IMR-90 (cell line): ENCODE data around the gene SLC4A7. TPM values are rescaled to one million over a fixed set of nuclear protein-coding genes. Genes with fewer than 3 reads are reported as not detected.
A peak's percentile ranks its signal among the peaks of the same experiment; 100 is the strongest.

Experiments
- ATAC-seq: fragments of 200-7000 bp; cut with Tn5 transposase; 2 replicates; pipeline ENCODE4 v1.9.1; 2020; ENCODE audit warnings: low read depth, mild to moderate bottlenecking, moderate library complexity
- BruUV-seq: library from RNA; stranded (reverse); fragments of 400-500 nt; replicated peaks from 2 replicates; lab custom pipeline; 2021; lab: Mats Ljungman, UMichigan
- CTCF ChIA-PET: fragments of 300-600 bp; formaldehyde crosslinking; extraction: SDS; loops from one replicate; lab custom pipeline; 2021; ENCODE audit warnings: antibody characterized with exemption; lab: Yijun Ruan, JAX
- POLR2A ChIA-PET: fragments of 300-600 bp; sonication (Branson Sonifier 250); formaldehyde crosslinking; loops from one replicate; lab custom pipeline; 2022; ENCODE audit warnings: antibody characterized with exemption; ENCODE audit not compliant: unreplicated experiment; lab: Charles Lee
- DNase-seq: peaks from one replicate; pipeline ENCODE4 v3.0.0; 2013
- H2AFZ ChIP-seq: replicated peaks from 2 replicates; pipeline ENCODE3; 2013; ENCODE audit warnings: low read length, mild to moderate bottlenecking; ENCODE audit not compliant: poor library complexity
- H2AK5ac ChIP-seq: 2 replicates; pipeline ENCODE4 v1.6.1; 2013; ENCODE audit warnings: low read depth, low read length, inconsistent platforms
- H2AK9ac ChIP-seq: replicated peaks from 2 replicates; pipeline ENCODE3; 2013; ENCODE audit warnings: mild to moderate bottlenecking, low read depth, low read length, moderate library complexity; ENCODE audit not compliant: poor library complexity
- H2BK120ac ChIP-seq: 2 replicates; pipeline ENCODE4 v1.6.1; 2013; ENCODE audit warnings: low read depth, low read length, inconsistent platforms
- H2BK15ac ChIP-seq: 3 replicates; pipeline ENCODE4 v1.6.1; 2013; ENCODE audit warnings: low read depth, low read length, inconsistent platforms
- H2BK20ac ChIP-seq: 2 replicates; pipeline ENCODE4 v1.6.1; 2013; ENCODE audit warnings: low read depth, mild to moderate bottlenecking, inconsistent platforms, low read length, moderate library complexity
- H2BK5ac ChIP-seq: 2 replicates; pipeline ENCODE4 v1.6.1; 2013; ENCODE audit warnings: mild to moderate bottlenecking, low read depth, low read length, inconsistent platforms; ENCODE audit not compliant: poor library complexity, severe bottlenecking
- H3K14ac ChIP-seq: replicated peaks from 2 replicates; pipeline ENCODE4 v1.6.1; 2013; ENCODE audit warnings: low read depth, low read length, inconsistent platforms
- H3K18ac ChIP-seq: 2 replicates; pipeline ENCODE4 v1.6.1; 2013; ENCODE audit warnings: low read depth, low read length, control low read depth
- H3K23ac ChIP-seq: 2 replicates; pipeline ENCODE4 v1.6.1; 2013; ENCODE audit warnings: low read depth, low read length, inconsistent platforms
- H3K27ac ChIP-seq: 2 replicates; pipeline ENCODE4 v1.5.1; 2013; ENCODE audit warnings: mild to moderate bottlenecking, control low read depth, low read length; ENCODE audit not compliant: insufficient read depth
- H3K27me3 ChIP-seq: 2 replicates; pipeline ENCODE4 v1.6.1; 2013; ENCODE audit warnings: low read length; ENCODE audit not compliant: control insufficient read depth, insufficient read depth
- H3K36me3 ChIP-seq: 2 replicates; pipeline ENCODE4 v1.6.1; 2013; ENCODE audit warnings: low read length, mixed read lengths; ENCODE audit not compliant: control insufficient read depth, insufficient read depth
- H3K4ac ChIP-seq: 2 replicates; pipeline ENCODE4 v1.6.1; 2013; ENCODE audit warnings: low read depth, low read length, inconsistent platforms
- H3K4me1 ChIP-seq: 2 replicates; pipeline ENCODE4 v1.6.1; 2013; ENCODE audit warnings: low read length, mixed read lengths; ENCODE audit not compliant: control insufficient read depth, insufficient read depth
- H3K4me2 ChIP-seq: 2 replicates; pipeline ENCODE4 v1.6.1; 2013; ENCODE audit warnings: low read depth, mild to moderate bottlenecking, control low read depth, low read length, moderate library complexity
- H3K4me3 ChIP-seq: 2 replicates; pipeline ENCODE4 v1.5.1; 2013; ENCODE audit warnings: low read depth, mild to moderate bottlenecking, control low read depth, low read length, moderate library complexity; ENCODE audit not compliant: insufficient read depth
- H3K56ac ChIP-seq: 2 replicates; pipeline ENCODE4 v1.6.1; 2013; ENCODE audit warnings: low read length, inconsistent platforms; ENCODE audit not compliant: insufficient read depth; ENCODE audit errors: extremely low read depth
- H3K79me1 ChIP-seq, 2 experiments: 2 replicates each; pipeline ENCODE4 v1.6.1; 2013; ENCODE audit warnings: low read length in 2 of 2, inconsistent platforms in 1 of 2, low read depth in 1 of 2
- H3K9ac ChIP-seq: 2 replicates; pipeline ENCODE4 v1.6.1; 2013; ENCODE audit warnings: low read depth, low read length, control low read depth
- H3K9me1 ChIP-seq: 2 replicates; pipeline ENCODE4 v1.6.1; 2013; ENCODE audit warnings: low read length, inconsistent platforms; ENCODE audit not compliant: insufficient read depth
- H3K9me3 ChIP-seq: 2 replicates; pipeline ENCODE4 v1.6.1; 2013; ENCODE audit warnings: low read length; ENCODE audit not compliant: control insufficient read depth, insufficient read depth
- H4K20me1 ChIP-seq: 2 replicates; pipeline ENCODE4 v1.6.1; 2013; ENCODE audit warnings: low read length, inconsistent platforms; ENCODE audit not compliant: insufficient read depth
- H4K5ac ChIP-seq: 2 replicates; pipeline ENCODE4 v1.6.1; 2013; ENCODE audit warnings: mild to moderate bottlenecking, low read depth, low read length, control low read depth
- H4K8ac ChIP-seq, 2 experiments: 2 replicates each; pipeline ENCODE4 v1.6.1; 2013; ENCODE audit warnings: low read depth in 2 of 2, low read length in 2 of 2, control low read depth in 1 of 2, inconsistent platforms in 1 of 2
- H4K91ac ChIP-seq: 2 replicates; pipeline ENCODE4 v1.6.1; 2013; ENCODE audit warnings: low read depth, low read length, inconsistent platforms; ENCODE audit not compliant: insufficient read depth
- CHD1 ChIP-seq: IDR thresholded peaks from 2 replicates; pipeline ENCODE4 v1.6.1; 2012; ENCODE audit warnings: low read depth, low read length, improper control_type of control experiment
- FOS ChIP-seq: fragments of 150-350 bp; IDR thresholded peaks from 2 replicates; pipeline ENCODE4 v1.6.1; 2016; ENCODE audit warnings: low read depth, low read length
- MAFK ChIP-seq: IDR thresholded peaks from 2 replicates; pipeline ENCODE4 v1.6.1; 2012; ENCODE audit warnings: low read depth, low read length, improper control_type of control experiment
- RCOR1 ChIP-seq: IDR thresholded peaks from 2 replicates; pipeline ENCODE4 v1.6.1; 2012; ENCODE audit warnings: mild to moderate bottlenecking, low read length, improper control_type of control experiment; ENCODE audit not compliant: insufficient replicate concordance
- RFX5 ChIP-seq: IDR thresholded peaks from 2 replicates; pipeline ENCODE4 v1.8.0; 2012; ENCODE audit warnings: low read depth, mild to moderate bottlenecking, low read length, moderate library complexity
- SMC3 ChIP-seq: fragments of 150-350 bp; IDR thresholded peaks from 2 replicates; pipeline ENCODE4 v1.6.1; 2016; ENCODE audit warnings: low read depth, mild to moderate bottlenecking, antibody characterized with exemption, low read length, moderate library complexity
- dilution Hi-C: fragments of 300-500 bp; cut with HindIII; formaldehyde crosslinking; loops from one replicate; pipeline ENCODE4 v1.14.3; 2018; ENCODE audit warnings: low sequenced_read_pairs; ENCODE audit not compliant: unreplicated experiment
- in situ Hi-C: fragments of 300-500 bp; cut with MboI; formaldehyde crosslinking; loops from 3 replicates; pipeline ENCODE4 v1.14.3; 2019; ENCODE audit warnings: low sequenced_read_pairs, inconsistent platforms, mixed read lengths
- intact Hi-C: fragments of 100-400 bp; cut with micrococcal nuclease; formaldehyde crosslinking; loops from 2 replicates; pipeline ENCODE4 v1.10.0; 2022
- polyA plus RNA-seq, 3 experiments: library from polyadenylated mRNA; depleted of rRNA; stranded (reverse); fragments of >200 nt; gene quantifications; 2 replicates each; pipeline ENCODE4 v1.2.3, GENCODE V29; 2012; ENCODE audit warnings: low replicate concordance in 1 of 3
- total RNA-seq: library from RNA; depleted of rRNA; stranded (reverse); fragments of >200 nt; gene quantifications from 2 replicates; pipeline ENCODE4 v1.2.3, GENCODE V29; 2012
- TF ChIP-seq, protein P1 (sequence below): fragments of 150-350 bp; IDR thresholded peaks from 2 replicates; pipeline ENCODE4 v1.6.1; 2016; ENCODE audit warnings: low read depth, mild to moderate bottlenecking, low read length, moderate library complexity, borderline replicate concordance
- TF ChIP-seq, protein P2 (sequence below): fragments of 150-350 bp; IDR thresholded peaks from 2 replicates; pipeline ENCODE4 v1.6.1; 2017; ENCODE audit warnings: mild to moderate bottlenecking, antibody characterized with exemption, low read length, low read depth

The SLC4A7 gene
- total and polyA plus RNA-seq, 2 of the 4 experiments (the other 2 are of a cell fraction) = 17.7 to 50.4 TPM

DNA sequence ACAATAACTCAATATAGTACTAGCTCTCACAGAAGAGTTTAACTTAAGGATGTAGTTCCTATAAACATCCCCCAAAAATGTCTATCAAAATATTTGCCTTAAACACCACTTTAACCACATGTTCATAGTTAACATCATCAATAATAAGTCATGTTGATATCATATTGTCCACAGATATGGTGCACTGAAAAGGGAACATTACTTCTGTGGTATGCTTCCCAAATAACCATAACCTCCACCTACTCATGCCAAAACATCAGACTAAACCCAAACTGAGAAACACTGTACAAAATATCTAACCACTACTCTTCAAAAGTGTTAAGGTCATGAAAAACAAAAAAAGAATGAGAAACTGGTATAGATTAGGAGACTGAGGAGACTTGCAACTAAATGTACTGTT is 32.9 kb downstream of the SLC4A7 start:
- H2BK120ac ChIP-seq = no peak overlapping the region
- H3K18ac ChIP-seq = no peak overlapping the region
- H3K4ac ChIP-seq = no peak overlapping the region
- H2AFZ ChIP-seq = no peak overlapping the region
- no peaks in the 10 kb centered on the region for H3K9me3 ChIP-seq
- H3K14ac ChIP-seq = no peak overlapping the region
- H2BK20ac ChIP-seq = no peak overlapping the region
- peaks cover 3% of the 10 kb centered on the region for H3K4me1 ChIP-seq
- no peak overlapping the region for H3K56ac ChIP-seq
- BruUV-seq = no TSS peak
- H3K9ac ChIP-seq = no peak overlapping the region
- no peak overlapping the region for H2AK5ac ChIP-seq
- H4K91ac ChIP-seq = no peak overlapping the region
- H3K4me2 ChIP-seq = no peak overlapping the region
- ChIA-PET POLR2A (no interaction called here), CTCF (interaction anchor here (0.6 to 1.1 kb wide), 3 partner anchors 130 to 230 kb away, joined by 3 to 6 read pairs (median 6); no protein-coding TSS in a partner anchor)
- dilution Hi-C loops = no loop called here
- no peak overlapping the region for H2BK5ac ChIP-seq
- TF ChIP-seq CHD1 (no peak), RFX5 (no peak), FOS (no peak), SMC3 (no peak), MAFK (no peak), RCOR1 (no peak)
- TF ChIP-seq, protein P1, sequence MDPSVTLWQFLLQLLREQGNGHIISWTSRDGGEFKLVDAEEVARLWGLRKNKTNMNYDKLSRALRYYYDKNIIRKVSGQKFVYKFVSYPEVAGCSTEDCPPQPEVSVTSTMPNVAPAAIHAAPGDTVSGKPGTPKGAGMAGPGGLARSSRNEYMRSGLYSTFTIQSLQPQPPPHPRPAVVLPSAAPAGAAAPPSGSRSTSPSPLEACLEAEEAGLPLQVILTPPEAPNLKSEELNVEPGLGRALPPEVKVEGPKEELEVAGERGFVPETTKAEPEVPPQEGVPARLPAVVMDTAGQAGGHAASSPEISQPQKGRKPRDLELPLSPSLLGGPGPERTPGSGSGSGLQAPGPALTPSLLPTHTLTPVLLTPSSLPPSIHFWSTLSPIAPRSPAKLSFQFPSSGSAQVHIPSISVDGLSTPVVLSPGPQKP = no peak
- TF ChIP-seq, protein P2, sequence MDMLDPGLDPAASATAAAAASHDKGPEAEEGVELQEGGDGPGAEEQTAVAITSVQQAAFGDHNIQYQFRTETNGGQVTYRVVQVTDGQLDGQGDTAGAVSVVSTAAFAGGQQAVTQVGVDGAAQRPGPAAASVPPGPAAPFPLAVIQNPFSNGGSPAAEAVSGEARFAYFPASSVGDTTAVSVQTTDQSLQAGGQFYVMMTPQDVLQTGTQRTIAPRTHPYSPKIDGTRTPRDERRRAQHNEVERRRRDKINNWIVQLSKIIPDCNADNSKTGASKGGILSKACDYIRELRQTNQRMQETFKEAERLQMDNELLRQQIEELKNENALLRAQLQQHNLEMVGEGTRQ = no peak
- intact Hi-C loops = no loop called here
- H4K8ac ChIP-seq = no peak overlapping the region
- H3K9me1 ChIP-seq = no peaks in the 10 kb centered on the region
- H4K20me1 ChIP-seq = peaks cover 15% of the 10 kb centered on the region
- H3K27ac ChIP-seq = no peak overlapping the region
- peak; percentile 26 for DNase-seq
- H4K5ac ChIP-seq = no peak overlapping the region
- H3K27me3 ChIP-seq = no peaks in the 10 kb centered on the region
- H3K79me1 ChIP-seq = peaks cover 18 to 36% of the 10 kb centered on the region in 2 experiments
- no peak overlapping the region for H3K4me3 ChIP-seq
- H3K36me3 ChIP-seq = peaks cover 11% of the 10 kb centered on the region
- in situ Hi-C loops = no loop called here
- H3K23ac ChIP-seq = no peak overlapping the region
- H2BK15ac ChIP-seq = no peak overlapping the region
- no peak overlapping the region for H2AK9ac ChIP-seq
- peak; percentile 37; the same call in 1 of the 2 replicates for ATAC-seq
